Measurements from ENCODE around the gene SLC12A7. TPM values are rescaled to one million over a fixed set of nuclear protein-coding genes. Genes with fewer than 3 reads are reported as not detected.

SLC12A7 gene
- total RNA-seq, 1 donor from 2014 or later: 30.5 TPM

DNA sequence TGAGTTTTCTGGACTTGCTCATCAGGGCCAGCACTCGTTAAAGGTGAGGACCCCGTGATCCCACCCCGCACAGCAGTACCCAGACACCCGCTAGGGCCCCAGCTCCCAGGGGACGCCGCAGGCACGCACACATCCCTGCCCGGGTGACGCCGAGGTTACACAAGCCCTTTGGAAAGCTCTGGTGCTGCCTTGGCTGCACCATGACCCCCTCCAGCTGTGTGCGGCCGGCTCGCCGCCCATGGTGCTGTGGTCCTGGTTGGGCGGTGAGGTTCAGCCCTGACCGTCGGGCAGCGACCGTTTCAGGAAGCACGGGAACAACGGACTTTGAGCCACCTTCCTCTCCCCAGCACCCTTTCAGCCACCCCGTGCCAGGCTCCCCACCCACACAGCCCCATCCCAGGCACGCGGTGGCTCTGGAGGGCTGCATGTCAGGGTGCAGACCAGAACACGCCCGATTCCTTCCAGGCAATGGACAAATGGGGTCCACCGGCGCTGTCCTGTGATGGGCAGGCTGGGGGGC lies 7.5 kb upstream of the SLC12A7 start:
- Mint-ChIP-seq H3K4me1 (ENCODE audit: low read depth, unreplicated experiment) (peaks cover 23% of the 10 kb centered on the region), H3K27ac (ENCODE audit: unreplicated experiment) (no peak overlapping the region), H3K9me3 (ENCODE audit: unreplicated experiment) (no peaks in the 10 kb centered on the region), H3K27me3 (ENCODE audit: low read depth, unreplicated experiment) (peaks cover 25% of the 10 kb centered on the region), H3K4me3 (ENCODE audit: unreplicated experiment) (no peak overlapping the region), H3K36me3 (ENCODE audit: low read depth, unreplicated experiment) (no peaks in the 10 kb centered on the region)
- H4K20me1 ChIP-seq (ENCODE audit: insufficient read depth, low read length): no peaks in the 10 kb centered on the region
- H3K79me2 ChIP-seq (ENCODE audit: insufficient read depth, low read length): no peaks in the 10 kb centered on the region
- no peaks in the 10 kb centered on the region for H3K36me3 ChIP-seq (ENCODE audit: insufficient read depth, low read length)
- no peak overlapping the region for H3K4me3 ChIP-seq (ENCODE audit: insufficient read depth, low read depth, low read length)
- H3K27ac ChIP-seq (ENCODE audit: low read depth, low read length): no peak overlapping the region
- no peak overlapping the region for H3K4me2 ChIP-seq (ENCODE audit: low read length)
- no peak for TF ChIP-seq EZH2 (IDR thresholded peaks at IDR 0.05; ENCODE audit: insufficient read depth, low read length)
- TF ChIP-seq, protein P1, sequence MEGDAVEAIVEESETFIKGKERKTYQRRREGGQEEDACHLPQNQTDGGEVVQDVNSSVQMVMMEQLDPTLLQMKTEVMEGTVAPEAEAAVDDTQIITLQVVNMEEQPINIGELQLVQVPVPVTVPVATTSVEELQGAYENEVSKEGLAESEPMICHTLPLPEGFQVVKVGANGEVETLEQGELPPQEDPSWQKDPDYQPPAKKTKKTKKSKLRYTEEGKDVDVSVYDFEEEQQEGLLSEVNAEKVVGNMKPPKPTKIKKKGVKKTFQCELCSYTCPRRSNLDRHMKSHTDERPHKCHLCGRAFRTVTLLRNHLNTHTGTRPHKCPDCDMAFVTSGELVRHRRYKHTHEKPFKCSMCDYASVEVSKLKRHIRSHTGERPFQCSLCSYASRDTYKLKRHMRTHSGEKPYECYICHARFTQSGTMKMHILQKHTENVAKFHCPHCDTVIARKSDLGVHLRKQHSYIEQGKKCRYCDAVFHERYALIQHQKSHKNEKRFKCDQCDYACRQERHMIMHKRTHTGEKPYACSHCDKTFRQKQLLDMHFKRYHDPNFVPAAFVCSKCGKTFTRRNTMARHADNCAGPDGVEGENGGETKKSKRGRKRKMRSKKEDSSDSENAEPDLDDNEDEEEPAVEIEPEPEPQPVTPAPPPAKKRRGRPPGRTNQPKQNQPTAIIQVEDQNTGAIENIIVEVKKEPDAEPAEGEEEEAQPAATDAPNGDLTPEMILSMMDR (IDR thresholded peaks at IDR 0.05; ENCODE audit: insufficient read depth, low read depth, low read length): no peak
- H3K27me3 ChIP-seq (ENCODE audit: insufficient read depth, low read length): peaks cover 10% of the 10 kb centered on the region
- FAIRE-seq (no peak), DNase-seq (ENCODE audit: low read depth) (no peak)
- H3K9ac ChIP-seq (ENCODE audit: low read length): no peak overlapping the region
- no peaks in the 10 kb centered on the region for H3K9me3 ChIP-seq (ENCODE audit: insufficient read depth, low read depth, low read length)
- no peaks in the 10 kb centered on the region for H3K4me1 ChIP-seq (ENCODE audit: insufficient read depth, low read length)
- no peak overlapping the region for H2AFZ ChIP-seq (ENCODE audit: low read depth, low read length)

DNA sequence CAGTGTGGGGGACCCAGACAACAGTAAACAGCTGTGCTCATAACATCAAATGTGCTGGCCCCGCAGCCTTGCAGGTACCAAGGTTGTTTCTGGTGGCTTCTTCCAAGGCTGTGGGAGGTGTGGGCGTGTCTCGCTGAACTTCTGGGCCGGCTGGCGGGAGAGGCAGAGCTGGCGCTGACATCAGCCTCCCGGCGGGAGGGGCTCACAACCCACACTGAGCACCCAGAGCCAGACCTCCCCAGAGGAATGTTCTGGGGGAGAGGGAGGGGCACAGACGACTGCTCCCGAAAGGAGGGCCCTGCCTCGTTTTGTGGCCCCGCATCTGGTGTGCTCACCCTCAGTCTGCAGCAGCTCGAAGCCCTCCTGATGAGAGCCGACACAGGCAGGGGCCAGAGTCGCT lies 6.9 kb upstream of the SLC12A7 start:
- DNase-seq (ENCODE audit: low read depth) (no peak), FAIRE-seq (no peak)
- Mint-ChIP-seq H3K36me3 (ENCODE audit: low read depth, unreplicated experiment) (no peaks in the 10 kb centered on the region), H3K4me1 (ENCODE audit: low read depth, unreplicated experiment) (peaks cover 23% of the 10 kb centered on the region), H3K9me3 (ENCODE audit: unreplicated experiment) (no peaks in the 10 kb centered on the region), H3K4me3 (ENCODE audit: unreplicated experiment) (no peak overlapping the region), H3K27ac (ENCODE audit: unreplicated experiment) (no peak overlapping the region), H3K27me3 (ENCODE audit: low read depth, unreplicated experiment) (peaks cover 22% of the 10 kb centered on the region)
- Histone ChIP-seq H3K36me3 (ENCODE audit: insufficient read depth, low read length) (no peaks in the 10 kb centered on the region), H3K4me2 (ENCODE audit: low read length) (no peak overlapping the region), H3K27me3 (ENCODE audit: insufficient read depth, low read length) (peaks cover 6% of the 10 kb centered on the region), H3K27ac (ENCODE audit: low read depth, low read length) (no peak overlapping the region), H3K9ac (ENCODE audit: low read length) (no peak overlapping the region), H3K4me3 (ENCODE audit: insufficient read depth, low read depth, low read length) (no peak overlapping the region), H3K9me3 (ENCODE audit: insufficient read depth, low read depth, low read length) (no peaks in the 10 kb centered on the region), H2AFZ (ENCODE audit: low read depth, low read length) (no peak overlapping the region), H3K4me1 (ENCODE audit: insufficient read depth, low read length) (no peaks in the 10 kb centered on the region), H3K79me2 (ENCODE audit: insufficient read depth, low read length) (no peaks in the 10 kb centered on the region), H4K20me1 (ENCODE audit: insufficient read depth, low read length) (no peaks in the 10 kb centered on the region)
- no peak for TF ChIP-seq EZH2 (IDR thresholded peaks at IDR 0.05; ENCODE audit: insufficient read depth, low read length)
- TF ChIP-seq, protein P1 (IDR thresholded peaks at IDR 0.05; ENCODE audit: insufficient read depth, low read depth, low read length): no peak

DNA sequence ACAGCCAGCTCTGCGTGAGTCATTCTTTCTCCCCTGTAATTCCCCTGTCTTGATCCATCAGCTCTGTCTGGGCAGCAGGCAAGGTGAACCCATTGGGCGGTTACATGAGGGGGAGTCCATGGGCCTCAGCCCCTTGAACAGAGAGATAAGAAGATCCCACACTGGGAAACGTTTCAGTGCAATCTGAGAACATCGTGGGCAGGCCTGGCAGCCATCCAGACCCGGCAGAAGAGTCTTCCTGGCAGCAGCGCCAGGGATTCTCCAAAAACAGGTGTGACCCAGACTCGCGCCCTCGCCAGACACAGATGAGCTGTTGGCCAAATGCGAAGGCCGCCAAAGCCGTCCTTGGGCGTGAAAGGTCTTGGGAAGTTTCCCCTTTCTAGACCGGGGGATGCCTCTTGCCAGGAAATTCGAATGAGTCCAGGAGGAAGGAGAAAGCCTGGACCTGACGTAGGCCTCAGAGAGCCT lies 6.4 kb upstream of the SLC12A7 start:
- Histone ChIP-seq H3K4me1 (ENCODE audit: insufficient read depth, low read length) (no peaks in the 10 kb centered on the region), H2AFZ (ENCODE audit: low read depth, low read length) (no peak overlapping the region), H3K36me3 (ENCODE audit: insufficient read depth, low read length) (no peaks in the 10 kb centered on the region), H3K4me3 (ENCODE audit: insufficient read depth, low read depth, low read length) (no peak overlapping the region), H3K9ac (ENCODE audit: low read length) (no peak overlapping the region), H3K79me2 (ENCODE audit: insufficient read depth, low read length) (no peaks in the 10 kb centered on the region), H3K9me3 (ENCODE audit: insufficient read depth, low read depth, low read length) (no peaks in the 10 kb centered on the region), H3K27me3 (ENCODE audit: insufficient read depth, low read length) (peaks cover 5% of the 10 kb centered on the region), H3K27ac (ENCODE audit: low read depth, low read length) (no peak overlapping the region), H3K4me2 (ENCODE audit: low read length) (no peak overlapping the region), H4K20me1 (ENCODE audit: insufficient read depth, low read length) (no peaks in the 10 kb centered on the region)
- peaks cover 23% of the 10 kb centered on the region for H3K4me1 Mint-ChIP-seq (ENCODE audit: low read depth, unreplicated experiment)
- peaks cover 24% of the 10 kb centered on the region for H3K27me3 Mint-ChIP-seq (ENCODE audit: low read depth, unreplicated experiment)
- no peaks in the 10 kb centered on the region for H3K9me3 Mint-ChIP-seq (ENCODE audit: unreplicated experiment)
- H3K36me3 Mint-ChIP-seq (ENCODE audit: low read depth, unreplicated experiment): no peaks in the 10 kb centered on the region
- H3K4me3 Mint-ChIP-seq (ENCODE audit: unreplicated experiment): no peak overlapping the region
- DNase-seq (ENCODE audit: low read depth) (peak; percentile 26), FAIRE-seq (no peak)
- H3K27ac Mint-ChIP-seq (ENCODE audit: unreplicated experiment): peak overlapping the region; percentile 42
- TF ChIP-seq, protein P1 (IDR thresholded peaks at IDR 0.05; ENCODE audit: insufficient read depth, low read depth, low read length): no peak
- no peak for TF ChIP-seq EZH2 (IDR thresholded peaks at IDR 0.05; ENCODE audit: insufficient read depth, low read length)

Data from astrocyte (in vitro differentiated cells and primary cell).